ENCODE data around the gene NOXO1. TPM values are rescaled to one million over a fixed set of nuclear protein-coding genes. Genes with fewer than 3 reads are reported as not detected.

The NOXO1 gene
- polyA plus RNA-seq, 1 of the 3 experiments (the other 2 are of a cell fraction) = 0.21 TPM

- Histone ChIP-seq H3F3A (replicated peaks; ENCODE audit: insufficient read depth) (peaks cover 14% of the 10 kb centered on the region), H4K20me1 (ENCODE audit: insufficient read depth) (no peaks in the 10 kb centered on the region), H3K9ac (no peak overlapping the region), H3K4me3 (ENCODE audit: low read depth in 2 of 2, low read length in 1 of 2) (no peak overlapping the region), H3K27ac (ENCODE audit: low read depth in 2 of 2, low read length in 1 of 2) (no peak overlapping the region), H3K4me1 (ENCODE audit: control insufficient read depth in 1 of 2, insufficient read depth in 2 of 2, low read depth in 1 of 2, low read length in 1 of 2) (peaks cover 0 to 8% of the 10 kb centered on the region in 2 experiments; a peak in 1 of 4 replicates), H3K27me3 (ENCODE audit: insufficient read depth) (no peaks in the 10 kb centered on the region), H3K4me2 (no peak overlapping the region), H3K36me3 (replicated peaks in 1 of 2; ENCODE audit: control insufficient read depth in 1 of 2, insufficient read depth in 2 of 2, low read length in 1 of 2) (peaks cover 7 to 49% of the 10 kb centered on the region in 2 experiments), H3K9me3 (no peaks in the 10 kb centered on the region), H2AFZ (ENCODE audit: low read depth) (no peak overlapping the region), H3K9me2 (no peaks in the 10 kb centered on the region), H3K79me2 (ENCODE audit: insufficient read depth) (peaks cover 6% of the 10 kb centered on the region; the same call in 1 of the 2 replicates)
- no peak for DNase-seq
- POLR2A ChIA-PET = no interaction called here
- TF ChIP-seq RAD21 (IDR thresholded peaks at IDR 0.05; ENCODE audit: low read length) = no peak
- TF ChIP-seq MEF2A (IDR thresholded peaks at IDR 0.05; ENCODE audit: borderline replicate concordance, low read depth) = no peak
- TF ChIP-seq SIN3A (IDR thresholded peaks at IDR 0.05; ENCODE audit: borderline replicate concordance, low read depth, low read length) = no peak
- TF ChIP-seq, protein P1, sequence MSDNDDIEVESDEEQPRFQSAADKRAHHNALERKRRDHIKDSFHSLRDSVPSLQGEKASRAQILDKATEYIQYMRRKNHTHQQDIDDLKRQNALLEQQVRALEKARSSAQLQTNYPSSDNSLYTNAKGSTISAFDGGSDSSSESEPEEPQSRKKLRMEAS (IDR thresholded peaks at IDR 0.05; ENCODE audit: low read depth) = no peak
- no peak for TF ChIP-seq ZBTB33 (IDR thresholded peaks at IDR 0.05; ENCODE audit: borderline replicate concordance, low read depth)
- TF ChIP-seq, protein P2, sequence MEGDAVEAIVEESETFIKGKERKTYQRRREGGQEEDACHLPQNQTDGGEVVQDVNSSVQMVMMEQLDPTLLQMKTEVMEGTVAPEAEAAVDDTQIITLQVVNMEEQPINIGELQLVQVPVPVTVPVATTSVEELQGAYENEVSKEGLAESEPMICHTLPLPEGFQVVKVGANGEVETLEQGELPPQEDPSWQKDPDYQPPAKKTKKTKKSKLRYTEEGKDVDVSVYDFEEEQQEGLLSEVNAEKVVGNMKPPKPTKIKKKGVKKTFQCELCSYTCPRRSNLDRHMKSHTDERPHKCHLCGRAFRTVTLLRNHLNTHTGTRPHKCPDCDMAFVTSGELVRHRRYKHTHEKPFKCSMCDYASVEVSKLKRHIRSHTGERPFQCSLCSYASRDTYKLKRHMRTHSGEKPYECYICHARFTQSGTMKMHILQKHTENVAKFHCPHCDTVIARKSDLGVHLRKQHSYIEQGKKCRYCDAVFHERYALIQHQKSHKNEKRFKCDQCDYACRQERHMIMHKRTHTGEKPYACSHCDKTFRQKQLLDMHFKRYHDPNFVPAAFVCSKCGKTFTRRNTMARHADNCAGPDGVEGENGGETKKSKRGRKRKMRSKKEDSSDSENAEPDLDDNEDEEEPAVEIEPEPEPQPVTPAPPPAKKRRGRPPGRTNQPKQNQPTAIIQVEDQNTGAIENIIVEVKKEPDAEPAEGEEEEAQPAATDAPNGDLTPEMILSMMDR (IDR thresholded peaks at IDR 0.05) = no peak
- CTCF ChIA-PET = no interaction called here
- WGBS (ENCODE audit: low lambda C conversion rate) = 98% methylated on average over 11 of the region's 37 CpGs
These were observed 2.7 kb downstream of the NOXO1 start for GRCh38 chr16:1978476-1979120.

- POLR2A ChIA-PET = no interaction called here
- no peak overlapping the region for H3K4me2 ChIP-seq
- H2AFZ ChIP-seq (ENCODE audit: low read depth) = no peak overlapping the region
- no peaks in the 10 kb centered on the region for H3K9me3 ChIP-seq
- no CpG with 5 or more reads among the region's 18 CpGs for WGBS (ENCODE audit: low lambda C conversion rate)
- peaks cover 13% of the 10 kb centered on the region for H3K79me2 ChIP-seq (ENCODE audit: insufficient read depth)
- CTCF ChIA-PET = no interaction called here
- H3K36me3 ChIP-seq (replicated peaks in 1 of 2; ENCODE audit: control insufficient read depth in 1 of 2, insufficient read depth in 2 of 2, low read length in 1 of 2) = peaks cover 7 to 49% of the 10 kb centered on the region in 2 experiments
- no peak overlapping the region for H3K4me3 ChIP-seq (ENCODE audit: low read depth in 2 of 2, low read length in 1 of 2)
- peaks cover 7% of the 10 kb centered on the region for H3F3A ChIP-seq (replicated peaks; ENCODE audit: insufficient read depth)
- DNase-seq = no peak
- no peak overlapping the region for H3K27ac ChIP-seq (ENCODE audit: low read depth in 2 of 2, low read length in 1 of 2)
- no peaks in the 10 kb centered on the region for H4K20me1 ChIP-seq (ENCODE audit: insufficient read depth)
- H3K4me1 ChIP-seq (ENCODE audit: control insufficient read depth in 1 of 2, insufficient read depth in 2 of 2, low read depth in 1 of 2, low read length in 1 of 2) = peaks cover 0 to 5% of the 10 kb centered on the region in 2 experiments; a peak in 1 of 4 replicates
- H3K27me3 ChIP-seq (ENCODE audit: insufficient read depth) = no peaks in the 10 kb centered on the region
- TF ChIP-seq ZBTB33 (IDR thresholded peaks at IDR 0.05; ENCODE audit: borderline replicate concordance, low read depth) (no peak), CHD2 (IDR thresholded peaks at IDR 0.05; ENCODE audit: low read length, partially characterized antibody) (no peak)
- H3K9ac ChIP-seq = no peak overlapping the region
- no peaks in the 10 kb centered on the region for H3K9me2 ChIP-seq
These were observed 3.4 kb downstream of the NOXO1 start for GRCh38 chr16:1977875-1978268.
